ENCODE measurements around the gene HSPA12A.

GRCh38 chr10:116654816-116655215 is 87.5 kb downstream of the HSPA12A start:
- TF ChIP-seq POLR2AphosphoS5 (IDR thresholded peaks at IDR 0.05) (no peak), POLR2A (IDR thresholded peaks at IDR 0.05) (no peak)
- TF ChIP-seq, protein P1, sequence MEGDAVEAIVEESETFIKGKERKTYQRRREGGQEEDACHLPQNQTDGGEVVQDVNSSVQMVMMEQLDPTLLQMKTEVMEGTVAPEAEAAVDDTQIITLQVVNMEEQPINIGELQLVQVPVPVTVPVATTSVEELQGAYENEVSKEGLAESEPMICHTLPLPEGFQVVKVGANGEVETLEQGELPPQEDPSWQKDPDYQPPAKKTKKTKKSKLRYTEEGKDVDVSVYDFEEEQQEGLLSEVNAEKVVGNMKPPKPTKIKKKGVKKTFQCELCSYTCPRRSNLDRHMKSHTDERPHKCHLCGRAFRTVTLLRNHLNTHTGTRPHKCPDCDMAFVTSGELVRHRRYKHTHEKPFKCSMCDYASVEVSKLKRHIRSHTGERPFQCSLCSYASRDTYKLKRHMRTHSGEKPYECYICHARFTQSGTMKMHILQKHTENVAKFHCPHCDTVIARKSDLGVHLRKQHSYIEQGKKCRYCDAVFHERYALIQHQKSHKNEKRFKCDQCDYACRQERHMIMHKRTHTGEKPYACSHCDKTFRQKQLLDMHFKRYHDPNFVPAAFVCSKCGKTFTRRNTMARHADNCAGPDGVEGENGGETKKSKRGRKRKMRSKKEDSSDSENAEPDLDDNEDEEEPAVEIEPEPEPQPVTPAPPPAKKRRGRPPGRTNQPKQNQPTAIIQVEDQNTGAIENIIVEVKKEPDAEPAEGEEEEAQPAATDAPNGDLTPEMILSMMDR (IDR thresholded peaks at IDR 0.05), result peak in 1 of 6 experiments; percentile 23

All from upper lobe of left lung (tissue), 4 donors.